H9 (cell line): ENCODE measurements around the gene MOGAT2. TPM values are rescaled to one million over a fixed set of nuclear protein-coding genes. Genes with fewer than 3 reads are reported as not detected.

ENCODE experiments used
- DNase-seq: peaks from one replicate; pipeline ENCODE4 v3.0.0-alpha.2; 2017
- H2AFZ ChIP-seq: one replicate; pipeline ENCODE4 v1.6.1; 2013; ENCODE audit warnings: mild to moderate bottlenecking, low read length, control low read depth, moderate library complexity
- H2AK5ac ChIP-seq: 2 replicates; pipeline ENCODE4 v1.6.1; 2013; ENCODE audit warnings: low read length, control low read depth, mixed read lengths; ENCODE audit not compliant: insufficient read length
- H2BK120ac ChIP-seq: one replicate; pipeline ENCODE4 v1.6.1; 2013; ENCODE audit warnings: low read depth, mild to moderate bottlenecking, low read length, control low read depth, inconsistent platforms; ENCODE audit not compliant: poor library complexity, severe bottlenecking
- H2BK12ac ChIP-seq: 2 replicates; pipeline ENCODE4 v1.6.1; 2013; ENCODE audit warnings: low read length, control low read depth, mixed read lengths, low read depth; ENCODE audit not compliant: insufficient read length
- H2BK15ac ChIP-seq: 2 replicates; pipeline ENCODE4 v1.6.1; 2013; ENCODE audit warnings: low read depth, low read length, control low read depth
- H2BK20ac ChIP-seq: one replicate; pipeline ENCODE4 v1.6.1; 2013; ENCODE audit warnings: low read depth, mild to moderate bottlenecking, low read length, control low read depth, inconsistent platforms; ENCODE audit not compliant: poor library complexity, severe bottlenecking
- H2BK5ac ChIP-seq: 2 replicates; pipeline ENCODE4 v1.6.1; 2013; ENCODE audit warnings: low read length, control low read depth, mixed read lengths; ENCODE audit not compliant: insufficient read length
- H3K14ac ChIP-seq: 2 replicates; pipeline ENCODE4 v1.6.1; 2013; ENCODE audit warnings: low read length, control low read depth; ENCODE audit not compliant: insufficient read depth
- H3K18ac ChIP-seq: 2 replicates; pipeline ENCODE4 v1.6.1; 2013; ENCODE audit warnings: low read depth, mild to moderate bottlenecking, mixed read lengths, low read length, control low read depth; ENCODE audit not compliant: insufficient read length
- H3K23ac ChIP-seq: 2 replicates; pipeline ENCODE4 v1.6.1; 2013; ENCODE audit warnings: low read length, control low read depth, mixed read lengths, low read depth; ENCODE audit not compliant: insufficient read length
- H3K23me2 ChIP-seq: 2 replicates; pipeline ENCODE4 v1.6.1; 2013; ENCODE audit warnings: low read depth, mild to moderate bottlenecking, mixed read lengths, low read length, control low read depth; ENCODE audit not compliant: insufficient read length, poor library complexity, severe bottlenecking
- H3K27ac ChIP-seq: 2 replicates; pipeline ENCODE4 v1.5.1; 2013; ENCODE audit warnings: low read length, control low read depth, mixed read lengths, low read depth; ENCODE audit not compliant: insufficient read length
- H3K27me3 ChIP-seq: 2 replicates; pipeline ENCODE4 v1.6.1; 2013; ENCODE audit warnings: low read length, control low read depth, inconsistent platforms; ENCODE audit not compliant: insufficient read depth
- H3K4ac ChIP-seq: 2 replicates; pipeline ENCODE4 v1.6.1; 2013; ENCODE audit warnings: low read depth, mild to moderate bottlenecking, control low read depth, inconsistent platforms, low read length, moderate library complexity
- H3K4me1 ChIP-seq: 2 replicates; pipeline ENCODE4 v1.6.1; 2013; ENCODE audit warnings: low read length, control low read depth, inconsistent platforms; ENCODE audit not compliant: insufficient read depth
- H3K4me2 ChIP-seq: 2 replicates; pipeline ENCODE4 v1.6.1; 2013; ENCODE audit warnings: low read length, control low read depth, mixed read lengths; ENCODE audit not compliant: insufficient read length, insufficient read depth
- H3K56ac ChIP-seq: 2 replicates; pipeline ENCODE4 v1.6.1; 2013; ENCODE audit warnings: low read depth, mild to moderate bottlenecking, mixed read lengths, low read length, control low read depth; ENCODE audit not compliant: insufficient read length
- H3K79me1 ChIP-seq: 2 replicates; pipeline ENCODE4 v1.6.1; 2013; ENCODE audit warnings: low read depth, mild to moderate bottlenecking, moderate library complexity, low read length, control low read depth, inconsistent platforms; ENCODE audit not compliant: insufficient read depth, poor library complexity, severe bottlenecking
- H3K79me2 ChIP-seq: 2 replicates; pipeline ENCODE4 v1.6.1; 2013; ENCODE audit warnings: low read length, control low read depth, inconsistent platforms; ENCODE audit not compliant: insufficient read depth
- H3K9ac ChIP-seq: 2 replicates; pipeline ENCODE4 v1.6.1; 2013; ENCODE audit warnings: low read length, control low read depth, mixed read lengths; ENCODE audit not compliant: insufficient read length; ENCODE audit errors: extremely low read depth
- H3K9me3 ChIP-seq: one replicate; pipeline ENCODE4 v1.6.1; 2013; ENCODE audit warnings: low read depth, low read length, inconsistent platforms; ENCODE audit not compliant: control insufficient read depth
- H3T11ph ChIP-seq: one replicate; pipeline ENCODE4 v1.6.1; 2013; ENCODE audit warnings: mild to moderate bottlenecking, low read length, control low read depth, inconsistent platforms
- H4K20me1 ChIP-seq: one replicate; pipeline ENCODE4 v1.6.1; 2013; ENCODE audit not compliant: control insufficient read depth, insufficient read length, insufficient read depth
- H4K5ac ChIP-seq: 2 replicates; pipeline ENCODE4 v1.6.1; 2013; ENCODE audit warnings: low read depth, mild to moderate bottlenecking, mixed read lengths, low read length, control low read depth; ENCODE audit not compliant: insufficient read length
- H4K8ac ChIP-seq: replicated peaks from 2 replicates; pipeline ENCODE4 v1.6.1; 2013; ENCODE audit warnings: low read length, control low read depth, mixed read lengths, low read depth; ENCODE audit not compliant: insufficient read length
- H4K91ac ChIP-seq: 2 replicates; pipeline ENCODE4 v1.6.1; 2013; ENCODE audit warnings: low read depth, mild to moderate bottlenecking, moderate library complexity, mixed read lengths, low read length, control low read depth; ENCODE audit not compliant: insufficient read length
- H3K27ac Mint-ChIP-seq, 3 experiments: 2 replicates in 2 of 3; 3 replicates in 1 of 3; pipeline ENCODE4 v1.8.0; 2020 to 2021; ENCODE audit warnings: mixed read lengths in 3 of 3, mild to moderate bottlenecking in 1 of 3, moderate library complexity in 1 of 3
- H3K27me3 Mint-ChIP-seq: 2 replicates; pipeline ENCODE4 v1.8.0; 2021; ENCODE audit warnings: low read depth, mild to moderate bottlenecking, moderate library complexity, mixed read lengths
- H3K36me3 Mint-ChIP-seq, 3 experiments: 2 replicates in 2 of 3; 3 replicates in 1 of 3; pipeline ENCODE4 v1.8.0; 2020 to 2021; ENCODE audit warnings: low read depth in 3 of 3, mixed read lengths in 3 of 3; ENCODE audit not compliant: insufficient read depth in 1 of 3
- H3K4me1 Mint-ChIP-seq, 2 experiments: 2 replicates each; pipeline ENCODE4 v1.8.0; 2020; ENCODE audit warnings: mixed read lengths in 2 of 2
- H3K4me3 Mint-ChIP-seq, 2 experiments: 2 replicates in 1 of 2; 3 replicates in 1 of 2; pipeline ENCODE4 v1.8.0; 2020 to 2021; ENCODE audit warnings: mild to moderate bottlenecking in 2 of 2, mixed read lengths in 2 of 2, moderate library complexity in 1 of 2
- H3K9me3 Mint-ChIP-seq, 2 experiments: 2 replicates in 1 of 2; 3 replicates in 1 of 2; pipeline ENCODE4 v1.8.0; 2020; ENCODE audit warnings: mild to moderate bottlenecking in 2 of 2, mixed read lengths in 2 of 2, moderate library complexity in 1 of 2
- WGBS: extraction: QIAGEN DNeasy Blood & Tissue Kit; methylation state at CpG from one replicate; pipeline ENCODE4 v1.1.7; 2013; ENCODE audit warnings: missing lambda C conversion rate, low lambda C conversion rate, mixed read lengths; ENCODE audit not compliant: insufficient read length; ENCODE audit errors: extremely low coverage; 5-methylcytosine and 5-hydroxymethylcytosine counted together
- total RNA-seq: library from RNA; stranded (reverse); gene quantifications from 2 replicates; pipeline ENCODE4 v1.2.1, GENCODE V29; 2021
- TF ChIP-seq, protein P1 (sequence below): fragments of 200-600 bp; sonication (generic); conservative IDR thresholded peaks from 3 replicates; pipeline ENCODE4 v1.8.0; 2021; ENCODE audit warnings: antibody characterized with exemption, mild to moderate bottlenecking

MOGAT2 gene
- total RNA-seq, 1 experiment from 2014 or later: not detected

- no peak overlapping the region for H3K27ac ChIP-seq
- TF ChIP-seq, protein P1, sequence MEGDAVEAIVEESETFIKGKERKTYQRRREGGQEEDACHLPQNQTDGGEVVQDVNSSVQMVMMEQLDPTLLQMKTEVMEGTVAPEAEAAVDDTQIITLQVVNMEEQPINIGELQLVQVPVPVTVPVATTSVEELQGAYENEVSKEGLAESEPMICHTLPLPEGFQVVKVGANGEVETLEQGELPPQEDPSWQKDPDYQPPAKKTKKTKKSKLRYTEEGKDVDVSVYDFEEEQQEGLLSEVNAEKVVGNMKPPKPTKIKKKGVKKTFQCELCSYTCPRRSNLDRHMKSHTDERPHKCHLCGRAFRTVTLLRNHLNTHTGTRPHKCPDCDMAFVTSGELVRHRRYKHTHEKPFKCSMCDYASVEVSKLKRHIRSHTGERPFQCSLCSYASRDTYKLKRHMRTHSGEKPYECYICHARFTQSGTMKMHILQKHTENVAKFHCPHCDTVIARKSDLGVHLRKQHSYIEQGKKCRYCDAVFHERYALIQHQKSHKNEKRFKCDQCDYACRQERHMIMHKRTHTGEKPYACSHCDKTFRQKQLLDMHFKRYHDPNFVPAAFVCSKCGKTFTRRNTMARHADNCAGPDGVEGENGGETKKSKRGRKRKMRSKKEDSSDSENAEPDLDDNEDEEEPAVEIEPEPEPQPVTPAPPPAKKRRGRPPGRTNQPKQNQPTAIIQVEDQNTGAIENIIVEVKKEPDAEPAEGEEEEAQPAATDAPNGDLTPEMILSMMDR: no peak
- H2BK12ac ChIP-seq: no peak overlapping the region
- no peak overlapping the region for H2AK5ac ChIP-seq
- no peak overlapping the region for H3K4ac ChIP-seq
- no peaks in the 10 kb centered on the region for H3K9me3 ChIP-seq
- H3K4me2 ChIP-seq: no peak overlapping the region
- H2AFZ ChIP-seq: no peak overlapping the region
- H2BK5ac ChIP-seq: no peak overlapping the region
- no peak overlapping the region for H2BK20ac ChIP-seq
- H4K5ac ChIP-seq: no peak overlapping the region
- no peak for DNase-seq
- H4K8ac ChIP-seq: no peak overlapping the region
- H3K36me3 Mint-ChIP-seq: no peaks in the 10 kb centered on the region; a peak in 1 of 7 replicates
- H2BK15ac ChIP-seq: no peak overlapping the region
- no peak overlapping the region for H3K14ac ChIP-seq
- H3K27me3 Mint-ChIP-seq: peaks cover 66% of the 10 kb centered on the region
- no peak overlapping the region for H3K9ac ChIP-seq
- H3T11ph ChIP-seq: no peak overlapping the region
- H3K4me3 Mint-ChIP-seq: no peak overlapping the region
- H3K18ac ChIP-seq: no peak overlapping the region
- no peaks in the 10 kb centered on the region for H3K79me1 ChIP-seq
- no peak overlapping the region for H3K56ac ChIP-seq
- H3K4me1 Mint-ChIP-seq: peaks cover 28 to 34% of the 10 kb centered on the region in 2 experiments
- H3K4me1 ChIP-seq: no peaks in the 10 kb centered on the region
- H3K23me2 ChIP-seq: peaks cover 3% of the 10 kb centered on the region
- WGBS: no CpG with 5 or more reads among the region's 5 CpGs
- no peaks in the 10 kb centered on the region for H3K79me2 ChIP-seq
- H3K27me3 ChIP-seq: peaks cover 16% of the 10 kb centered on the region; the same call in 1 of the 2 replicates
- H3K27ac Mint-ChIP-seq: no peak overlapping the region
- no peaks in the 10 kb centered on the region; a peak in 1 of 5 replicates for H3K9me3 Mint-ChIP-seq
- no peak overlapping the region for H4K91ac ChIP-seq
- H2BK120ac ChIP-seq: no peak overlapping the region
- no peak overlapping the region for H3K23ac ChIP-seq
- no peaks in the 10 kb centered on the region for H4K20me1 ChIP-seq
Observed at GRCh38 chr11:75773595-75774353, 56.1 kb downstream of the MOGAT2 start.
